ENCODE data around the gene EIF3A.

Gene EIF3A

GRCh38 chr10:119079599-119080520 is 757 bp downstream of the EIF3A start:
- peaks cover 40 to 46% of the 10 kb centered on the region in 2 experiments for H3K4me1 ChIP-seq (ENCODE audit: control insufficient read depth in 1 of 2, insufficient read depth in 1 of 2, low read depth in 1 of 2, low read length in 1 of 2)
- no peaks in the 10 kb centered on the region for H3K9me3 ChIP-seq
- no peaks in the 10 kb centered on the region for H3K36me3 ChIP-seq
- peak overlapping the region; percentile 90 for H3K27ac ChIP-seq
- H3K27me3 ChIP-seq = no peaks in the 10 kb centered on the region
- no peak for TF ChIP-seq CTCF (IDR thresholded peaks at IDR 0.05)
- H3K4me3 ChIP-seq (ENCODE audit: low read depth in 1 of 2, low read length in 1 of 2) = peak overlapping the region; percentile 89 to 96

- TF ChIP-seq CTCF (IDR thresholded peaks at IDR 0.05) = no peak
- Histone ChIP-seq H3K4me1 (ENCODE audit: control insufficient read depth in 1 of 2, insufficient read depth in 1 of 2, low read depth in 1 of 2, low read length in 1 of 2) (peaks cover 40 to 46% of the 10 kb centered on the region in 2 experiments), H3K4me3 (ENCODE audit: low read depth in 1 of 2, low read length in 1 of 2) (peak overlapping the region; percentile 89 to 96), H3K9me3 (no peaks in the 10 kb centered on the region), H3K27me3 (no peaks in the 10 kb centered on the region), H3K27ac (peak overlapping the region; percentile 90), H3K36me3 (no peaks in the 10 kb centered on the region)
Observed at GRCh38 chr10:119078422-119079179, 2.0 kb downstream of the EIF3A start.

- Histone ChIP-seq H3K36me3 (peaks cover 39% of the 10 kb centered on the region), H3K27ac (no peak overlapping the region), H3K27me3 (no peaks in the 10 kb centered on the region)
Observed at GRCh38 chr10:119073584-119073983, 7.0 kb downstream of the EIF3A start.

DNA sequence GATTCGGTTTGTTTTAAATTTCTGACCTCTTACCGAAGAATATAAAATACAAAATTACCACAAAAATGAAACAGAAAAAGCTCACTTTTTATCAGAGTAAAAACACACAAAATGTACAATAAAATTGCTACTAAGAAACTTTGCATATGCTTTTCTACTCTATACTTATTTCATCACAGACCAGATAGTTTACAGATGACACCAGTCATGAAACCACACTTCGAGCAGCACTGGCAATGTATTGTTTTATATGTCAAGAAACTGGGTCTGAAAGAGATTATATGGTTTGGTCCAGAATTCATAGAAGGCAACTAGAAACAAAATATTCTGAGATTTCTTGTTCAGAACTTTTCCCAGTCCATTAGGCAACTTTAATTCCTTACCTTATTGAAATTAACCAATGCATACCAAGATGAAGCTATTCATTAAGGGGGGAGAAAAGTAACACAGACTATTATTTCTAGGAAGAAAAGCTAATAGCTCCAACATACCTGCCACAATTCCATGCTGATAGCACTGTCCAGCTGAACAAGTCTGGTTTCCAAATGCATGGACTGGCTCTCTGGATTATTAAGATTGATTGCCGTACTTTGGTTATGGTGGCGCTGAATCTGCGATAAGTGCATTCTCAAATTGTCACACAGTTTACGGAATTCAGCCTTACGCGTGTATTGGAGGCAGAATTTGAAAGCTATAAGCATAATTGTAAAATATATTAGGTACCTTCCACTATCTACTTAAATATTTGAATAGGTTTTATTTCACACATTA is 10.0 kb downstream of the EIF3A start:
- H3K27ac ChIP-seq = no peak overlapping the region
- no peak for TF ChIP-seq CTCF (IDR thresholded peaks at IDR 0.05)
- no peak overlapping the region for H3K4me3 ChIP-seq (ENCODE audit: low read depth in 1 of 2, low read length in 1 of 2)
- H3K9me3 ChIP-seq = no peaks in the 10 kb centered on the region
- no peaks in the 10 kb centered on the region for H3K4me1 ChIP-seq (ENCODE audit: control insufficient read depth in 1 of 2, insufficient read depth in 1 of 2, low read depth in 1 of 2, low read length in 1 of 2)
- H3K27me3 ChIP-seq = no peaks in the 10 kb centered on the region
- H3K36me3 ChIP-seq = peaks cover 60% of the 10 kb centered on the region

More at GRCh38 chr10:119073584-119073983, 7.0 kb downstream of the EIF3A start:
- Histone ChIP-seq H3K9me3 (no peaks in the 10 kb centered on the region), H3K4me3 (ENCODE audit: low read depth in 1 of 2, low read length in 1 of 2) (no peak overlapping the region), H3K4me1 (ENCODE audit: control insufficient read depth in 1 of 2, insufficient read depth in 1 of 2, low read depth in 1 of 2, low read length in 1 of 2) (peaks cover 17 to 25% of the 10 kb centered on the region in 2 experiments)
- no peak for TF ChIP-seq CTCF (IDR thresholded peaks at IDR 0.05)

- TF ChIP-seq CTCF (IDR thresholded peaks at IDR 0.05) = no peak
- Histone ChIP-seq H3K4me1 (ENCODE audit: control insufficient read depth in 1 of 2, insufficient read depth in 1 of 2, low read depth in 1 of 2, low read length in 1 of 2) (no peaks in the 10 kb centered on the region), H3K27me3 (no peaks in the 10 kb centered on the region), H3K36me3 (peaks cover 86% of the 10 kb centered on the region), H3K9me3 (no peaks in the 10 kb centered on the region), H3K27ac (no peak overlapping the region), H3K4me3 (ENCODE audit: low read depth in 1 of 2, low read length in 1 of 2) (no peak overlapping the region)
Observed at GRCh38 chr10:119061926-119062325, 18.7 kb downstream of the EIF3A start.

Measured in neutrophil (primary cell).